Nephron (organoid): ENCODE measurements around the gene ZBTB6.

Experiments
- H3K27ac Mint-ChIP-seq, 3 experiments: 2 replicates each; pipeline ENCODE4 v1.8.0; 2020; ENCODE audit warnings: mixed read lengths in 3 of 3, mild to moderate bottlenecking in 2 of 3, moderate library complexity in 1 of 3
- H3K27me3 Mint-ChIP-seq: 2 replicates; pipeline ENCODE4 v1.8.0; 2021; ENCODE audit warnings: low read depth, mild to moderate bottlenecking, moderate library complexity, mixed read lengths
- H3K36me3 Mint-ChIP-seq: 2 replicates; pipeline ENCODE4 v1.8.0; 2020; ENCODE audit warnings: low read depth, mixed read lengths
- H3K4me1 Mint-ChIP-seq: 2 replicates; pipeline ENCODE4 v1.8.0; 2020; ENCODE audit warnings: mixed read lengths
- H3K4me3 Mint-ChIP-seq, 3 experiments: 2 replicates each; pipeline ENCODE4 v1.8.0; 2020; ENCODE audit warnings: mild to moderate bottlenecking in 3 of 3, mixed read lengths in 3 of 3, moderate library complexity in 2 of 3
- H3K9me3 Mint-ChIP-seq: 2 replicates; pipeline ENCODE4 v1.8.0; 2020; ENCODE audit warnings: mixed read lengths
- TF ChIP-seq, protein P1 (sequence below), 3 experiments: fragments of 200-600 bp; sonication (generic); IDR thresholded peaks; one replicate each; pipeline ENCODE4 v1.5.0; 2021; ENCODE audit warnings: antibody characterized with exemption in 3 of 3; ENCODE audit not compliant: unreplicated experiment in 3 of 3

ZBTB6 gene

DNA sequence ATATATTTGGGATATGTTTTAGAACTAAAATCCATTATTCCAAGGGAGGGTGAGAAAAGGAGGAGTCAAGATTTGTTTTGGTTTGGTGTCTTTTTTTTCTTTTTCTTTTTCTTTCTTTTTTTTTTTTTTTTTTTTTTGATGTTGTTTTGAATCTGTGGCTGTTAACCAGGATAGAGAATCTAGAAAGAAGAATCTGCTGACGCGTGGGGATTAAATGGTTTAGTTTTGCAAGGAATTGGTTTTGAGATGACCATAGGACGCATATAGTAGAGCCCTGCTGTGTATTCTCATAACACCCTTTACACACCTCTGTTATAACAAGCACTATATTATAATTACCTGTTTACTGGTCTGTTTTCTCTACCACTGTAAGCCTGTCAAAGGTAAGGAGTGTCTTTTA is 37.1 kb upstream of the ZBTB6 start:
- Mint-ChIP-seq H3K27ac (peak overlapping the region in 1 of 3 experiments; percentile 83), H3K4me1 (peaks cover 34% of the 10 kb centered on the region), H3K9me3 (no peaks in the 10 kb centered on the region), H3K27me3 (no peaks in the 10 kb centered on the region), H3K36me3 (peaks cover 14% of the 10 kb centered on the region), H3K4me3 (no peak overlapping the region)
- TF ChIP-seq, protein P1, sequence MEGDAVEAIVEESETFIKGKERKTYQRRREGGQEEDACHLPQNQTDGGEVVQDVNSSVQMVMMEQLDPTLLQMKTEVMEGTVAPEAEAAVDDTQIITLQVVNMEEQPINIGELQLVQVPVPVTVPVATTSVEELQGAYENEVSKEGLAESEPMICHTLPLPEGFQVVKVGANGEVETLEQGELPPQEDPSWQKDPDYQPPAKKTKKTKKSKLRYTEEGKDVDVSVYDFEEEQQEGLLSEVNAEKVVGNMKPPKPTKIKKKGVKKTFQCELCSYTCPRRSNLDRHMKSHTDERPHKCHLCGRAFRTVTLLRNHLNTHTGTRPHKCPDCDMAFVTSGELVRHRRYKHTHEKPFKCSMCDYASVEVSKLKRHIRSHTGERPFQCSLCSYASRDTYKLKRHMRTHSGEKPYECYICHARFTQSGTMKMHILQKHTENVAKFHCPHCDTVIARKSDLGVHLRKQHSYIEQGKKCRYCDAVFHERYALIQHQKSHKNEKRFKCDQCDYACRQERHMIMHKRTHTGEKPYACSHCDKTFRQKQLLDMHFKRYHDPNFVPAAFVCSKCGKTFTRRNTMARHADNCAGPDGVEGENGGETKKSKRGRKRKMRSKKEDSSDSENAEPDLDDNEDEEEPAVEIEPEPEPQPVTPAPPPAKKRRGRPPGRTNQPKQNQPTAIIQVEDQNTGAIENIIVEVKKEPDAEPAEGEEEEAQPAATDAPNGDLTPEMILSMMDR (IDR thresholded peaks at IDR 0.05; ENCODE audit: unreplicated experiment in 3 of 3): no peak

DNA sequence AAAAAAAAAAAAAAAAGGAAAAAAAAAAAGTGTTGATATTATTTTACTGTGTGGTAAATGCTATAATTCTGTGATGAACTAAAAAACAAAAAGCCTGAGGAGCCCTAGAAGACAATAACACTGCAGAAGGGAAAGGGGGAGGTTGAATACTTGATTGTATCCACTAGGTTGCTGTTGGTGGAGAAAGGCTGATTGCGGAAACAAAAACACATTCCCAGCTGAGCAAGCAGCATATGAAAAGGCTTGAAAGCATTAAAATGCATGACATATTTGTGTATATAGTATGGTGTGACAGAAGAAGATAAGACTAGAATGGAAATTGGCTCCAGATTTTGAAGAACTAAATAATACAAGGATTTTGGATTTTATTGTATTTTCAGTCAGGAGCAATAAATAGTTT is 36.6 kb upstream of the ZBTB6 start:
- TF ChIP-seq, protein P1 (IDR thresholded peaks at IDR 0.05; ENCODE audit: unreplicated experiment in 3 of 3): no peak
- Mint-ChIP-seq H3K4me3 (no peak overlapping the region), H3K9me3 (no peaks in the 10 kb centered on the region), H3K27me3 (no peaks in the 10 kb centered on the region), H3K27ac (peak overlapping the region; percentile 3 to 83 (median 62)), H3K36me3 (peaks cover 16% of the 10 kb centered on the region), H3K4me1 (peaks cover 31% of the 10 kb centered on the region)

DNA sequence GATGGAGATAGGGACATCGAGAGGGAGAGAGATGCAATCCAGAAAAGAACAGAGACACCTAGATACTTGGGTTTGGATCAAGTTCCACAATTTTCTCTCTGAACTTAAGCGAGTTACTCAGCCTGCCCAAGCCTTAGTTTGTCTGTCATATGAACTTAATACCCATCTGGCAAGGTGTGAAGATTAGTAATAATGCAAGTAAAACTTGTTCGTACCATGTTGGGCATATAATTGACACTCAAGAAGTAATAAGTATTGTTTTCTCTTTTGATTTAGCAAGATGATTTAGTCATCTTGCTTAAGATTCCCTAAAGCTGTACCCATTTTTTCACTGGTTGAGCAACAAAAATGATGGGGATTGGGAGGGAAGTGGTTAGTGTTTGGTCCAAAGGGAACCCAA is 35.2 kb upstream of the ZBTB6 start:
- TF ChIP-seq, protein P1 (IDR thresholded peaks at IDR 0.05; ENCODE audit: unreplicated experiment in 3 of 3): no peak
- no peak overlapping the region for H3K4me3 Mint-ChIP-seq
- peak overlapping the region in 1 of 3 experiments; percentile 38 for H3K27ac Mint-ChIP-seq
- H3K4me1 Mint-ChIP-seq: peaks cover 23% of the 10 kb centered on the region
- H3K36me3 Mint-ChIP-seq: peaks cover 13% of the 10 kb centered on the region
- H3K9me3 Mint-ChIP-seq: no peaks in the 10 kb centered on the region
- no peaks in the 10 kb centered on the region for H3K27me3 Mint-ChIP-seq

DNA sequence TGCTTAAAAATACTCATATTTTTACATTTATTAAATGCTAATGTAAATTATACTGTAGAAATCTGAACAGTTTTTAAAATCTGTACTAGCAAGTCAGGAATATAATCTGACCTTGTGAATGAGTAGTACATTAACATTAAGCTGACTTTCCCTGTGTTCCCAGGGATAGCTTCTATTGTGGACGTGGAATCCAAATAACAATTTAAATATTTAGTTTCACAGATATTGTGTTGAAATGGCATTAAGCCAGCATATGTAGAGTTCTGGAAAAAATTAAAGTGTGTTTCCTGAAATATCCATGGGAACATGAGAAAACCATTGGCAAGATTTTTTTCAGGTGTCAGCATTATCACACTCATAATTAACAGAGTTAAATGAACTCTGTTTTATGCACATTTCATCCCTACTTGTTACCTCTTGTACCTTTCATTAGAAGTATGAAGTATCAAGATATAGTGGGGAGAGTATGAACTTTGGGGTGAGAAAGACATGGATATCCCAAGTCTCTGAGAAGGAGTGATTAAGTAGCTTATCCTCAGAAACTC is 33.4 kb upstream of the ZBTB6 start:
- H3K27ac Mint-ChIP-seq: no peak overlapping the region
- H3K4me1 Mint-ChIP-seq: peaks cover 30% of the 10 kb centered on the region
- H3K4me3 Mint-ChIP-seq: no peak overlapping the region
- peaks cover 13% of the 10 kb centered on the region for H3K36me3 Mint-ChIP-seq
- TF ChIP-seq, protein P1 (IDR thresholded peaks at IDR 0.05; ENCODE audit: unreplicated experiment in 3 of 3): no peak
- H3K27me3 Mint-ChIP-seq: no peaks in the 10 kb centered on the region
- H3K9me3 Mint-ChIP-seq: no peaks in the 10 kb centered on the region

DNA sequence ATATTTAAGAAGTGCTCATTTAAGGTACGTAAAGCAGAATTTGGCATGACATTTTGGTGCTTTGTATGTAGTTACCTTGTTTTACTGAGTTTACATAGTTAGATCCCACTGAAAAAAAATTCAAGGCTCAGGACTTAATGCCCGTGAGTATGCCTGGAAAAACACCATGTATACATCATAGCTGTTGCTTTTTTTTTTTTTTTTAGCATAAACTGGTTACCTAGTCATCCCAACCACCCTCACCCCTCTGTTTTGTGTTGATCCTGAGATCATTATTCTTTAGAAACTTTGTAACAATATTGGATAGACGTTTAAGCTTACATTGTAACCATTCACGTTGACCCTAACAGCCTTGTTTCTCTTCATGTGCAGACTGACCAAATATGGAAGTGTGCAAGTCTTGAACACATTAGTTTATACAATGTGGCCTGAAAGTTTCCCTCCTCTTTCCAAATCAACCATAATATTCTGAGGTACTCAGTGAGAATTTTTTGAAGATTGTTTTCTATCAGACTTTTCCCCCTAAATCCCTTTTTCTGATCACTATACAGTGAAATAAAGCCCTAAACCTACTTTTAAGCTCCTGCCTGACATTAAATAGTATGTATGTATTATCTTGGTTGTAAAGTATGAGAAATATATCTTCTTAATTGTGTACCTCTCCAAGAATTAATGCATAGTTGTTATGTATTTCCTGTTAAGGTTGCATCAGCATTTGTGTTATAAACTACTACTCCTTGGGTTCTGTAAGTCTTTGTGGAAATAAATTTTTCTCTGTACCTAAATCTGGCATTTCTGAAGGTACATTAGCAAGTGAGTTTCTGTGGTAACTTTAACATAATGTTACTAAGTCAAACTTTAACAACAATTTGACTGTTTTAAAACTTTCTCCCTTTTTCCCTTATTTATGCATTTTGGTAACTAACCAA is 32.1 kb upstream of the ZBTB6 start:
- Mint-ChIP-seq H3K36me3 (peaks cover 9% of the 10 kb centered on the region), H3K4me3 (peak overlapping the region; percentile 11 to 50 (median 18)), H3K27me3 (no peaks in the 10 kb centered on the region), H3K27ac (peak overlapping the region; percentile 44 to 84 (median 54)), H3K4me1 (peaks cover 35% of the 10 kb centered on the region), H3K9me3 (no peaks in the 10 kb centered on the region)
- TF ChIP-seq, protein P1 (IDR thresholded peaks at IDR 0.05; ENCODE audit: unreplicated experiment in 3 of 3): no peak
